Hypothalamus (tissue), 51 donors: ENCODE measurements around the gene ANO3.
"Not testable (repeated sequence)": the region's sequence is repeated elsewhere in the genome, so short reads cannot be mapped to it uniquely, and the experiment has no call there.

Experiments used
- DNase-seq, 51 donors: peaks; one replicate each; lab custom pipeline; 2025; lab: John Stamatoyannopoulos, UW

Gene ANO3

DNA sequence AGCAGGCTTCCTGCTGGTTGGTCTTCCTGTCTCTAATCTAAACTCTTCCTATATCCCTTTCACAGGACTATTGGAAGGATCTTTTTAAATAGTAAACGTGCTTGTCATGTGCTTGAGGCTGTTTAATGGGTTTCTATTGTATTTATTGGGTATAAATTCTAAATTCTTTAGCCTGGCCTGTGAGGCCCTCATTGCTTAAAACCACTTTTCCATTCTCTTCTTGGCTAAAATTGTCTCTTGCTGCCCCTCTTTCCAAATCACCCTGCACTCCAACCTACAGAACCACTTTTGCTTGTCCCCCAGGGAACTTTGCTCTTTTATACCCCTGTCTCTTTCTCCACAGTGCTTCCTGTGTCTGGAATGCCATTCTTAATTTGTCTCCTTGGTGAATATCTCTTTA, 286.5 kb downstream of the ANO3 start:
- DNase-seq = no peak

- DNase-seq = no peak
These were observed 288.5 kb downstream of the ANO3 start for GRCh38 chr11:26620282-26621045.

- DNase-seq = no peak
These were observed 289.2 kb downstream of the ANO3 start for GRCh38 chr11:26621132-26621531.

DNA sequence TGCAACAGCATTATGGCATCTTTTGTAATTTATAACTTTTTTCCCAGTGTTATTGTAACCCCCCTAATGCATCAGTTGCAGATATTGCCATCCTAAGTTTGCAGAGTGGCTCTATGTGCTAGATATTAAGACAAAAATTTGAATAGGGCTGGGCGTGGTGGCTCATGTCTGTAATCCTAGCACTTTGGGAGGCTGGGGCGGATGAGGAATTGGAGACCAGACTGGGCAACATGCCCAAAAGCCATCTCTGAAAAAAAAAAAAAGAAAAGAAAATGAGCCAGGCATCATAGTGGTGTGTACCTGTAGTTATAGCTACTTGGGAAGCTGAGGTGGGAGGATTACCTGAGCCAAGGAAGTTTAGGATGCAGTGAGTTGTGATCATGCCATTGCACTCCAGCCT, 290.3 kb downstream of the ANO3 start:
- no peak for DNase-seq

- no peak for DNase-seq
These were observed 291.2 kb downstream of the ANO3 start for GRCh38 chr11:26623076-26623659.

DNA sequence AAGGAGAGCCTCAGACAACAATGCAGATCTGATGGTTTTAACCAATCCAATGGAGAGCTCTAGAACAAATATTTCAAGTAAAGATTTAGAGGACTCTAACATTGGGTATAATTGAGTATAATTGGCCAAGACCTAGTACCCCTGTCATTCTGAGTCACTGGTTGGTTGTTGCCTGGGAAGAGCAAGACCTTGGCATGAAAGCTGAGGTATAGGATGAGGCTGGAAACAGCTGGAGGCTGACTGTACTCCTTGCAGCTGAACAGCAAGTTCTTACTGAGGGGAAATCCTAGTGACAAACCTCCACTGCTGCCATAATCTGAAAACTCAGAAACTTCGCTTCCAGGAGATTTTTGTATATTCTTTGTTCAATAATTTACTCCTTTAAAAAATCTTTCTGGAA, 294.4 kb downstream of the ANO3 start:
- DNase-seq = no peak

DNA sequence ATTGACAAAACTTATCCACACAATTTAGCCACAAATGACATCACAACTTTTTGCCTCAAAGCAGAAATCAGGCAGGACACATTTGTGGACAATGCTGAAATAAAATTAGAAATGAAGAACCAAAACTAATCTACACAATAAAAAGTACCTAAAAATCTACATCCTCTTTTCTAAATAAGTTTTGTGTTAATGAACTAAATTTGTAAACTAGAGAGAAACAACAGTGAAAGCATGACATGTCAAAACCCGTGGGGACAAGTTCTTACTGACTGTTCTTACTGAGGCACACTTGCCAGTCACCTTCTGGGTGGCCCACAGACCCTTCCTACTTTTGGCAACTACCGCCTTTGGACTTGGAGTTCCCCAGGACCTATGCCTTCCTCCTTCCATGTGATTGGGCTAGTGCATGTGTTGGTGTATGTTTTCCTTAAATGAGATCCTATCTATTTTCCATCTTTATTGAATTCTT, 300.8 kb downstream of the ANO3 start:
- DNase-seq = no peak

DNA sequence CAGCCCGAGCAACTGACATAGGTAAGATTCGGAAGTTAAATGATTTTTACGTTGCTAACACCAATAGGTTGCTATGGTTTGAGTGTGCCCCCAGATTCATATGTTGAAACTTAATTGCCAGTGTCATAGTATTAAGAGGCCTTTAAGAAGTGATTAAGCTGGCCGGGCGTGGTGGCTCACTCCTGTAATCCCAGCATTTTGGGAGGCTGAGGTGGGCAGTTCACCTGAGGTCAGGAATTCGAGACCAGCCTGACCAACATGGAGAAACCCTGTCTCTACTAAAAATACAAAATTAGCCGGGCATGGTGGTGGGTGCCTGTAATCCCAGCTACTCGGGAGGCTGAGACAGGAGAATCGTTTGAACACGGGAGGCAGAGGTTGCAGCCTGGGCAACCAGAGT, 311.4 kb downstream of the ANO3 start:
- not testable (repeated sequence) for DNase-seq

- peak in 19 of 51 donors; percentile 0 to 49 (median 29) for DNase-seq
These were observed 318.0 kb downstream of the ANO3 start for GRCh38 chr11:26649884-26650283.

GRCh38 chr11:26651916-26652315, 320.0 kb downstream of the ANO3 start:
- no peak for DNase-seq

DNA sequence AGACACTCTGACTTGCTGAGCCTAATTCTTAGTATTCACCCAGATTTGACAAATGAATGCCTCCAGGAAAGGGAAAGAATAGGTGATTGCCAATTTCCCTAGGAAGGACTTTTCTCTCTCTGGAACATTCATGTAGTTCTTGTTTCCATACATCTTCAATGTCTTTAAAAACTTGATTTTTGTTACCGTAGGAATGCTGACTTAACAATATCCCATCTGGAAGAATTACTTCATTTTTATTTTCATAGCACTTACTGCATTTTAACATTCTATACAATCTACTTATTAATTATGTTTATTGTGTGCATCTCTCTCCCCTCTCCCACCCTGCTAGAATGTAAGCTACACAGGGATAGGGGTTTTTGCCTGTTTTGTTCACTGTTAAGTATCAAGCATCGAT, 323.4 kb downstream of the ANO3 start:
- no peak for DNase-seq

DNA sequence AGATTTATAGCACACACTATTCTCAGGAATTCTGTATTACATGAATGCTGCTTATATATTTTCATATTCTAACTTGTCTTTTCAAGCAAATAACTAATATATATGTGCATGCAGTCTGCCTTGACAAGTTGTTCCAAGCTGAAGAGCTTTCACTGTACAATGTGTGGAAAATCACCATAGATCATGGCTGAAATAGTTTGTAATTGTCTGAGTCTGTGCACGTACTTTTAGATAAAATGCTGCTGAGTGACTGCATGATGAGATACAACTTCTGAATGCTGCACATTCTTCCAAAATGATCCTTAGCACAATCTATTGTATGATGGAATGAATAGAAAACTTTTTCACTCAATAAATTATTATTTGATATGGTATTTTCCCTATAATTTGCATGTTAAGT, 331.0 kb downstream of the ANO3 start:
- DNase-seq = no peak

DNA sequence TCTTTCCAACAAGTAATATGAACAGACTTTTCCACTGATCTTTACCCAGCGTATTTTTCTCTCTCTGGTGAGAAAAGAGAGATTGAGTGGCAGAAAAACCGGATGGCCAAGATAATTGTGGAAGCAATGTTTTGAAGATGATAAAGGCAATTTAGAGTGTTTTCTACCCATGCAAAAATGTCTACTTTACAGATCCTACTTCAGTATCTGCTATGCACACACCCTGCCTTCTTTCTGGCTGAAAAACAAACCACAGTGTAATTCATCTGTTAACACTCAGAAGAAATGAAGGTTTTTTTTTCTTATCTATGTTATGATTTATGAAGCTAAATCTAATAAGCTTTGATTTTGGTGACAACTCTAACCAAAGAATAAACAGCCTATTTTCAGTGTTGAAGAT, 333.1 kb downstream of the ANO3 start:
- no peak for DNase-seq

DNA sequence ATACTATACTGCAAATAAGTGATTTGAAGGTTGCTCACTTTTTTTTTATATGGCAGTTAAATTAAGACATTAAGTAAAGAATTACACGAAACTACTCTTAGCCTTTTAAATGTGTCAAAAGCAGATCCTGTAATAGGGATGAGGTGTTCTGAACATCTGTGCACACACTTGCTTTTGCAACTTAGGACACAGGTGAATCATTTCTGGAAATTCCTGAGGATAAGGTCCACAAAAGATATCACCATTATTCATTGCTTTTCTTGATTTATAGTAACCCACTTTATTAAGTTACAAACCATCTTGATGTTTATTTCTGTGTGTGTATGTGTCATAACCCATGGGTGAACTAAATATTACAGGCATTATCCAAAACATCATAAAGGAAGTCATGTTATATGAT, 334.0 kb downstream of the ANO3 start:
- DNase-seq = no peak

DNA sequence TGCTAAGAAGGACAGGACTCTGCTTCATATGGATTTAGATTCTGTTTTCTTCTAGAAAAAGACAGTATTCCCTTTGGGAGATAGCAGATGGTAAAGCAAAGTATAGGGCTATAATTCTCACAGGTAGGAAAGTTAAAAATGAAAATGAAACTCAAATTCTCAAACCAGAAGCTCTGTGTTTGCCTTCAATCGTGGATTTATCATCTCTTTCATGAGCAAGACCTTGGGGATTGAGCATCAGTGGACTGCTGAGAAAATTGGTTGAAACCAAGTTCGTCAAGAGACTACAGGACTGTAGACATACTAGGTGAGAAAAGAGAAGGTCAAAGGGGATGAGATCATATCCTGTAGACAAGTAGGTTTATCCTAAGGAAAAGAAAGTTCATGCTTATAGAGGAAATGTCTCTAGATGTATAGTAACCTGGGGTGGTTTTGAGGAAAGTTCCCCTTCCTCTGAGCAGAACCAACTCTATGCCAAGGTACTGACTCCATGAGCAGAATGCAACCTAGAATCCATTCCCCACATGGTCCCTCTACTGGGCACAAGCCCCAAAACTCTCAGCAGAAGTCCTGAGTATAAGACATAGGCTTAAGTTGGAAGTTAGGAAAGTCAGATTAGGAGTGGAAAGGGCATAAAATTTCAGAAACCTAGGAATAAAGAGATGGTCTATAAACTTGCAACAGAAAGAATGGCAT, 343.5 kb downstream of the ANO3 start:
- no peak for DNase-seq

- no peak for DNase-seq
These were observed 344.7 kb downstream of the ANO3 start for GRCh38 chr11:26676641-26677040.

GRCh38 chr11:26677566-26677965, 345.6 kb downstream of the ANO3 start:
- DNase-seq = no peak

DNA sequence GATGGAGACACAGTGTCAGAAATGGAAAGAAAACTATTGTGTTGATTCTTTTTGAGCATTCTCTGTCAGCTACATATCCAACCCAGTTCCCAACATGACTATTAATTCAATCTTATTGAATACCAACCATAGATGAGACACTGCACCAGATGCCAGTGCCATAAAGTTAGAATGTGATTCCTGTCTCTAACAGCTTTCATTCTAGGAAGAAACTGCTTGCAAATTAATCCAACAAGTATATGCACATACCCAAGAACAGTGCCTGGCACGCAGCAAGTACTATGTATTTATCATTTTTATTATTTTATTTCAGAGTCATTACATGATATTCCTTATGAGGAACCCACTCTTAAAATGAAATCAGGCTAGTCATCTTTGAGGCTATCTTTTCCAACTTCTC, 355.4 kb downstream of the ANO3 start:
- DNase-seq = no peak

- DNase-seq = no peak
These were observed 356.8 kb downstream of the ANO3 start for GRCh38 chr11:26688701-26689100.

DNA sequence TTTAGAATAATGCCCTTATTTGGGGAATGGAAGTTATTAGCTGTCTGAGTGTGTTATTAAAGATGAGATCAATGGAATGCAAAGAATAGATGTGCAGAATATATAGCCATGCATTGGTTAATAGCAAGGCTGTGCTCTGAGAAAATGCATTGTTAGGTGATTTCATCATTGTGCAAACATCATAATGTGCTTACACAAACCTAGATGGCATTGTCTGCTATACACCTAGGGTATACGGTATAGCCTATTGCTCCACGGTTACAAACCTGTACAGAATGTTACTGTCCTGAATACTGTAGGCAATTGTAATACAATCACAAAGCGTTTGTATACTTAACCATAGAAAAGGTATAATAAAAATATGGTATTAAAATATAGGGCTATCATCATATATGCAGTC, 364.4 kb downstream of the ANO3 start:
- DNase-seq = no peak

DNA sequence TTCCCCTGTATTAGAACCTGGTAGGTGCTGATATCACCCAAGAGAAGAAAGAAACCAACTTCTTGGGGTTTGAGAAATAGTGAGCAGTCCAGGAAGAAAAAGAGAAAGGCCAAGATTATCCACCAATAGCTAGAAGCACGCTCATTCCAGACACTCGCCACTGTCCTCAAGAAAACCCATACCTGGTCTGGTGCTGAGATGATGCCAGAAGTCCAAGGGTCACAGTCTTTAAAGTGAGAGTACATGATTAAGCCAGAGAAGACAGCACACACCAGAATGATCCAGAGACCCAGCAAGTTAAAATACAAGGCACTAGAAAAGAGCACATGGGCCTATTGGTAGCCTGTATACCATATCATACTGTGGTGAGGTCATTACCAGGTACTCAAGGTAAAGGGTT, 366.3 kb downstream of the ANO3 start:
- no peak for DNase-seq
